Activated T-cell treated with anti-CD3 and anti-CD28 coated beads for 4 hours (primary cell): Measurements from ENCODE around the gene TRIO.

Experiments used
- DNase-seq: peaks from one replicate; pipeline ENCODE4 v3.0.0-alpha.2; 2020

Gene TRIO

DNA sequence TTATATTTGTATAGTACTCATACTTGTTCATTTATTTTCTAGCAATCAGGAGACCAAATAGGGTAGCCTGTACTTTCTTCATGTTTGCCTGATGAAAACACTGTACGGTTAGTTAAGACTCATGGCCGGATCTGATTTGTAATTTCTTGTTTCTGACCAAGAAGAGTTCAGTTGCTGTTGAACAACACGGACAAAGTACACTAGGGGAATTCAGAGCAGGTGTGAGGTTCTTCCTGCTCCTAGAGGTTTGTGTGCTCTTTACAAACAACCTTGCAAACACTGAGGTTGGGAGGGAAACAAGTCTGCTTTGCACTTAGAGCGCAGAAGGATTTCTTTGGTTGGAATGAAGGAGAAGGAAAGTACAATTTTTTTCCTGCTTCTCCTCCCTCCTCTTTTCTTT, 69.7 kb downstream of the TRIO start:
- no peak for DNase-seq

DNA sequence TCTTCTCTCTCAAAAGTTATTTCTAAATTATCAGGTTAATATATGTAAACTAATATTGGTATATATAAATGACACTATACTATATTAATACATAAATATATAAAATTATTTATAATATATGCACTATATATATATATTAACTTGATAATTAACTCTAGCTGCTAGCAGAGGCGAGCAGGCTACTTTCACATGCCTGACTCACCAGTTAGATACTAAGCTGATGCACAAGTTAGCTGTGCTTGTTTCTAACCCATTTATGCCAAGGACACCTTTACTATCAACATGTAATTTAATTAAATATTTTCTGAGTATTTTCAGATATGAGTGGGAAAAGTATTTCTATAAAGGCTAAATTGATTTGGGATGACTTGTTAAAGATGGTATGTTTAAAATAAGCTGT, 70.1 kb downstream of the TRIO start:
- DNase-seq: no peak

- DNase-seq: no peak
These were observed 70.9 kb downstream of the TRIO start for GRCh38 chr5:14213813-14214585.

GRCh38 chr5:14215901-14216300, 72.8 kb downstream of the TRIO start:
- DNase-seq: no peak

DNA sequence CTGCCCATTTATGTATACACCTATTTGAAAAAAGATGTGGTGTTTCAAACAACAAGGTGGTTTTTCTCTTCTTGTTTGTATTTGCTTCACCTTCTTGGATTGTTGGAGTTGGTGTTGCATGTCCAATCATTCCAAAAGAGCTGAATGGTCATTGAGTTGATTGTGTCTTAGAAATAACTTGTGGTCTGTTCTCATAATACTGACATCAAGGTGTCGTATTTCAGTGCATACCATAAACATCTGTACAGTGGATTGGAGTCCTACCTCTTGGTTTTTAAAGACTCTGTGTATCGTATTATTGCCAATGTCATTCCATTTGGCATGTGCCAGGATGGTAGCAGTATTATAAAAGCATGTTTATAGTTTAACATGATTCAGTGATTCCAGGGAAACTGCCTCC, 73.2 kb downstream of the TRIO start:
- DNase-seq: no peak

DNA sequence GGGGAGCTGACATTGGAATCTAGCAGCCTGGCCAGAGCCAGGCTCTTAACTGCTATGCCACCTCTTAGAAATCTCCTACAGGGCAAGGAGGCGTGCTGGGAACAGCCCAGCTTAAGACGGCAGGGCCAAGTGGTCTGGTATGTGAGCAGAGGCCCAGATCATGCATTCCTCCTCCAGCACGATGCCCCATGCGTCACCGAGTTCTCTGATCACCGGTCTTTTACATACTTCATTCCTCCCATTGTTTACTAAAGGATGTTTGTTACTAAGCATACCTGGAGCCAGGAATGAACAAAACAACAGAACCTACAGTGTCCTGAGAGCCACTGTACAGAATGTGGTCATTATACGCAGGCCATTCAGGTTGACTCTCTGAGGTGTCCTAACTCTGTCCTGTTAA, 73.8 kb downstream of the TRIO start:
- DNase-seq: no peak

GRCh38 chr5:14217587-14217986, 74.4 kb downstream of the TRIO start:
- no peak for DNase-seq

GRCh38 chr5:14218011-14218410, 74.9 kb downstream of the TRIO start:
- no peak for DNase-seq

- no peak for DNase-seq
These were observed 75.3 kb downstream of the TRIO start for GRCh38 chr5:14218480-14218879.

DNA sequence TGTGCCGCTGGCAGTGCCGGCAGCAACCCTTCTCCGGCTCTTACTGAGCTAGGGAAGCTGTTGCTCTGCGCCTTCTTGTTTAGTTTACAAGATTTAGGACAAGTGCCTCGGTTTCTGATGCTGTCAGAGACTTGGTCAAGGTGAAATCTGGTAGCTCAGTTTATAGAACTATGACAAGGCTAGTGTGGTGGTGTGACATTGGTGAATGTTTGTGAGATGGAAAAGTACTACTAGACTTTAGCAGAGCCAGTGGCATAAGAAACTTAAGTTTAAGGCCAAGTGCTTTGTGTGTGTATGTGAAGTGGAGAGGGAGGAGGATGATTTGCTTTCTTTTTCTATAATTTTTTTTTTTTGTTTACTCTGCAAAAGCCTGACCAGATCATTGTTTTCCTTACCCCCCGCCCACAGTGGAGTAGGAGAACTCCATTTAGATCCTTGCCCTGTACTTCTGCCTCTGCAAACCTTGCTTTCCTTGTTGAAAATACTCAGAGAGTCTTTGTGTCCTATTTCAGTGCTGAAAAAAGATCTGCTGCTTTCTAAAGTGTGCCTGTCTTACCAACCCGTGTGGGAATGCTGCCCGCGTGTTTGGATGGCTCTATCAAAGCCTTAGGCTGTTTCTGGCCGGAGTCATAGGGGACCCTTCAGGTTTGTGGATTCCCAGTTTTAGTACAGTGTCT, 75.9 kb downstream of the TRIO start:
- DNase-seq: no peak

- no peak for DNase-seq
These were observed 76.8 kb downstream of the TRIO start for GRCh38 chr5:14219800-14220512.

DNA sequence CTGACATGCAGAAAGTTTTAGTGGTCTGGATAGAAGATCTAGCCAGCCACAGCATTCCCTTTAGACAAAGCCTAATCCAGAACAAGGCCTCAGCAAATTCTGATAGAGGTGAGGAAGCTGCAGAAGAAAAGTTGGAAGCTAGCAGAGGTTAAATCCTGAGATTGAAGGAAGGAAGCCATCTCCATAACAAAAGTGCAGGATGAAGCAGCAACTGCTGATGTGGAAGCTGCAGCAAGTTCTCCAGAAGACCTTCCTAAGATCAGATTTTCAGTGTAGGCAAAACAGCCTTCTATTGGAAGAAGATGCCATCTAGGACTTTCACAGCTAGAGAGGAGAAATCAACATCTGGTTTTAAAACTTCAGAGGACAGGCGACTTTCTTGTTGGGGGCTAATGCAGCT, 77.5 kb downstream of the TRIO start:
- DNase-seq: no peak

- no peak for DNase-seq
These were observed 78.6 kb downstream of the TRIO start for GRCh38 chr5:14221732-14222131.

DNA sequence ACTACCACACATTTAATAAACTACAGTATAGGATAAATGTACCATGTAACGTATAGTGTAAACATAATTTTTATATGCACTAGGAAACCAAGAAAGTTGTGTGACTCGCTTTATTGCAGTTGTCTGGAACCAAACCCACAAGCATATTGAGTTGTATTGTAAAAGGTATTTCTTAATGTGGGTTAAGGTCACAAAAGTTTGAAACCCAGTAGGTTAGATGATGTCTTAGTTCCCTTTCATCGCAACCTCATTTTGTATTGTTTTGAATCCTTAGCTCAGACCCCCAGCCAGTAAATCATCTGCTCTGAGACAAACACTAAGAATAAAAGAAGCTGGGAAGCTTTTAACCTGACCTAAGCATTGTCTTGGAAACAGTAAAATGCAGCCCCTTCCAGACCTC, 79.1 kb downstream of the TRIO start:
- DNase-seq: no peak

DNA sequence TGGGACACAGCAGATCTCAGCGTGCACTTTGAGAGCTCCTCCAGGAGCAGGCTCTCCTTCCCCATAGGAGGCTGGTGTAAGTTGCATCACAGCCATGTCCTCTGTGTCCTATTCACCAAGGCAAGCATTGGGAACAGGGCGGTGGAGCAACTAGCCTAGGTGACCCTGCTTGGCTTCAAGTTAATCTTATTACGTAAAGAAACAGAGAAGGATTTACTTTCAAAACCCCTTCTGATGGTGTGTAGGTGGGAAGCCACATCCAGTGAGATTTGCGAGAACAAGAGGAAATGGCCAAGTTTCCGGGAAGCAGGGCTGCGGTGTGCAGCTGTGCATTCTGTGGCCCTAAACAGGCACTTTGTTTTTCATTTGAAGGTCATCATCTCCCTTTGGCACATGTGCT, 80.2 kb downstream of the TRIO start:
- DNase-seq: no peak

GRCh38 chr5:14225173-14225834, 82.2 kb downstream of the TRIO start:
- DNase-seq: no peak

- no peak for DNase-seq
These were observed 83.0 kb downstream of the TRIO start for GRCh38 chr5:14226149-14226548.

GRCh38 chr5:14226554-14226953, 83.4 kb downstream of the TRIO start:
- DNase-seq: no peak

- DNase-seq: no peak
These were observed 83.8 kb downstream of the TRIO start for GRCh38 chr5:14226992-14227391.

GRCh38 chr5:14227513-14227912, 84.4 kb downstream of the TRIO start:
- no peak for DNase-seq

DNA sequence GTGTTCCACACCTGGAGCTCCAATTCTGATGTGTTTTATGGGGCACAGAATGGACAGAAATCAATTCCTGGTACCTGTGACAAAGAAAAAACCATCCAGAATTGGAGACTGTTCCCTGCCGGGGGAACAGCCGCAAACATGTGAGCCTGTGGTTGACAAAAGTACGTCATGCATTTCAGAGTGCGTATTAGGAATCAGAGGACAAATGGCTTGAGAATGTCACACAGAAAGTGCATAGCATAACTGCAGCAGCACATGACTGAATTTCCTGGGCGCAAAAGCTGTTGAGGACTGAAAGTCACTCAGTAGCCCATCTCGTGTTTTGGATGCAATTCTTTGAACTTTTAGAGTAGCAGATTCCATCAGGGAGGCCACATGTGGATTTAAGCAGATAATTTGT, 85.1 kb downstream of the TRIO start:
- no peak for DNase-seq

GRCh38 chr5:14229181-14229580, 86.0 kb downstream of the TRIO start:
- DNase-seq: no peak

- no peak for DNase-seq
These were observed 86.6 kb downstream of the TRIO start for GRCh38 chr5:14229734-14230133.

GRCh38 chr5:14231156-14231555, 88.0 kb downstream of the TRIO start:
- no peak for DNase-seq
